Thoracic aorta (tissue), 2 donors: ENCODE results near the gene NAGPA. TPM values are rescaled to one million over a fixed set of nuclear protein-coding genes. Genes with fewer than 3 reads are reported as not detected.

Source experiments
- ATAC-seq: fragments of 150-250 bp; one replicate; pipeline ENCODE4 v1.8.0; 2017; ENCODE audit warnings: low read depth; ENCODE audit not compliant: insufficient number of reproducible peaks, low FRiP score
- DNase-seq: peaks from one replicate; pipeline ENCODE4 v3.0.0-alpha.2; 2020; ENCODE audit warnings: low spot score
- H3K27ac ChIP-seq, 2 donors: fragments of 200-600 bp; sonication (generic); 1 replicate in 1 of 2; 2 replicates in 1 of 2; pipeline ENCODE4 v1.5.1; 2016; ENCODE audit warnings: mild to moderate bottlenecking in 2 of 2, moderate library complexity in 2 of 2
- H3K27me3 ChIP-seq: fragments of 200-600 bp; sonication (generic); replicated peaks from 2 replicates; pipeline ENCODE4 v1.6.0; 2016; ENCODE audit warnings: mild to moderate bottlenecking; ENCODE audit not compliant: insufficient read depth
- H3K36me3 ChIP-seq: fragments of 200-600 bp; sonication (generic); one replicate; pipeline ENCODE4 v1.5.1; 2016
- H3K4me1 ChIP-seq, 2 donors: fragments of 200-600 bp; sonication (generic); 1 replicate in 1 of 2; 2 replicates in 1 of 2; pipeline versions ENCODE4 v1.5.1 to v1.6.0; 2016; ENCODE audit warnings: low read depth in 2 of 2, mild to moderate bottlenecking in 1 of 2; ENCODE audit not compliant: control insufficient read depth in 1 of 2
- H3K4me3 ChIP-seq: fragments of 200-600 bp; sonication (generic); 2 replicates; pipeline ENCODE4 v1.5.1; 2016; ENCODE audit warnings: mild to moderate bottlenecking
- H3K9me3 ChIP-seq: fragments of 200-600 bp; sonication (generic); 2 replicates; pipeline ENCODE4 v1.5.1; 2016
- CTCF ChIP-seq: fragments of 200-600 bp; sonication (generic); IDR thresholded peaks from one replicate; pipeline ENCODE4 v1.5.1; 2019; ENCODE audit warnings: antibody characterized with exemption
- total RNA-seq, 2 donors: library from RNA; depleted of rRNA; stranded (reverse); fragments of >200 nt; gene quantifications; one replicate each; pipeline versions ENCODE4 v1.1.0 to v1.2.3, GENCODE V29; 2016

Gene NAGPA
- total RNA-seq, 2 donors from 2014 or later, result 35.3 to 55.2 TPM

GRCh38 chr16:5070431-5071186, 36.9 kb upstream of the NAGPA start:
- Histone ChIP-seq H3K4me3 (no peak overlapping the region), H3K27ac (peak overlapping the region; percentile 61 to 80), H3K4me1 (peaks cover 9 to 11% of the 10 kb centered on the region in 2 donors), H3K9me3 (no peaks in the 10 kb centered on the region), H3K27me3 (no peaks in the 10 kb centered on the region), H3K36me3 (no peaks in the 10 kb centered on the region)
- no peak for TF ChIP-seq CTCF
- no peak for ATAC-seq
- DNase-seq, result no peak

GRCh38 chr16:5069854-5070253, 36.1 kb upstream of the NAGPA start:
- ATAC-seq (no peak), DNase-seq (no peak)
- H3K4me3 ChIP-seq, result no peak overlapping the region

GRCh38 chr16:5069048-5069447, 35.3 kb upstream of the NAGPA start:
- H3K9me3 ChIP-seq, result no peaks in the 10 kb centered on the region
- no peaks in the 10 kb centered on the region for H3K27me3 ChIP-seq
- H3K4me3 ChIP-seq, result no peak overlapping the region
- no peak for TF ChIP-seq CTCF
- peaks cover 9 to 11% of the 10 kb centered on the region in 2 donors for H3K4me1 ChIP-seq
- ATAC-seq (no peak), DNase-seq (no peak)
- H3K27ac ChIP-seq, result no peak overlapping the region
- no peaks in the 10 kb centered on the region for H3K36me3 ChIP-seq

More at GRCh38 chr16:5069854-5070253, 36.1 kb upstream of the NAGPA start:
- H3K4me1 ChIP-seq, result peaks cover 9 to 11% of the 10 kb centered on the region in 2 donors
- no peak for TF ChIP-seq CTCF
- no peaks in the 10 kb centered on the region for H3K9me3 ChIP-seq
- no peaks in the 10 kb centered on the region for H3K27me3 ChIP-seq
- H3K36me3 ChIP-seq, result no peaks in the 10 kb centered on the region
- no peak overlapping the region for H3K27ac ChIP-seq

GRCh38 chr16:5066511-5066910, 32.8 kb upstream of the NAGPA start:
- no peak for TF ChIP-seq CTCF
- H3K9me3 ChIP-seq, result no peaks in the 10 kb centered on the region
- DNase-seq (no peak), ATAC-seq (no peak)
- no peak overlapping the region for H3K4me3 ChIP-seq
- H3K27ac ChIP-seq, result no peak overlapping the region
- H3K27me3 ChIP-seq, result no peaks in the 10 kb centered on the region
- peaks cover 2 to 6% of the 10 kb centered on the region in 2 donors for H3K4me1 ChIP-seq
- no peaks in the 10 kb centered on the region for H3K36me3 ChIP-seq

GRCh38 chr16:5065813-5066212, 32.1 kb upstream of the NAGPA start, which contains the start of gene C16orf89:
Gene C16orf89 (minus strand): TSS chr16:5065956. CDS start chr16:5065908, 48 bp downstream.
- no peak for DNase-seq
- H3K9me3 ChIP-seq, result no peaks in the 10 kb centered on the region

More at GRCh38 chr16:5065813-5066212, 32.1 kb upstream of the NAGPA start, which contains the start of gene C16orf89:
- ATAC-seq, result no peak
- Histone ChIP-seq H3K27me3 (no peaks in the 10 kb centered on the region), H3K4me1 (no peaks in the 10 kb centered on the region), H3K36me3 (no peaks in the 10 kb centered on the region), H3K27ac (no peak within 1 kb of the TSS), H3K4me3 (no peak within 1 kb of the TSS)
- TF ChIP-seq CTCF, result no peak
